ENCODE results near the gene SPNS3.

DNA sequence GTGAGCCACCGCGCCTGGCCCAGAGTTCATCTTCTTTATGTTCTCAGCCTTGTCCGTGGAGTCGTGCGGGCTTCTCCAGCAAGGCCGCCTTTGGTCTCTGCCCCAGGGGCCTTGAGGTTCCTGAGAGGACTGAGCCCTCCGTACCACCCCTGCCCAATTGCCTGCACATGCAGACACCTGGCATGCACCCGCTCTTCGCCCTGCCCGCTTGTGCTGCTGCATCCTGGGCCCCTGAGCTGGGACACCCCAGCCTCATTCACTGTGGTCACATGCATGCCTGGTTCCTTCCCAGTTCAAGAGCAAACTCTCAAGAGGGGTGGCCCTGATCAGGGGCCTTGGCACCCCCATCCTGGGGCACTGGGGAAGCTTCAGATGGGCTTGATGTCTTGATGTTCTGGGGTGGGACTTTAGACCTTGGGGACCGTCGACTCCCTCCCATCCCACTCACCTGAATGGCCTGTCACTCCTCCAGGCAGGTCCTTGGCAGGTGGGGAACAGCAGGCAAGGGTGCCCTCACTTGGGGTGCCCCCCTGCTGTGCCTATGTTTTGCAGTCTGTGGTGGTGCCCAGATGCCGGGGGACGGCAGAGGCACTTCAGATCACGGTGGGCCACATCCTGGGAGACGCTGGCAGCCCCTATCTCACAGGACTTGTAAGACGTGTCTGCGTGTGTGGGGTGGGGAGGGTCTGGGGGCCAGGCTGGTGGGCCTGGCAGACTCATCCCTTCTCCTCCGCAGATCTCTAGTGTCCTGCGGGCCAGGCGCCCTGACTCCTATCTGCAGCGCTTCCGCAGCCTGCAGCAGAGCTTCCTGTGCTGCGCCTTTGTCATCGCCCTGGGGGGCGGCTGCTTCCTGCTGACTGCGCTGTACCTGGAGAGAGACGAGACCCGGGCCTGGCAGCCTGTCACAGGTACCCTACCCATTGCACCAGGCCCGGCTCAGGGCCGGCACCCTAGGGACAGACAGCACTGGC is 52.2 kb downstream of the SPNS3 start:
- TF ChIP-seq, protein P1, sequence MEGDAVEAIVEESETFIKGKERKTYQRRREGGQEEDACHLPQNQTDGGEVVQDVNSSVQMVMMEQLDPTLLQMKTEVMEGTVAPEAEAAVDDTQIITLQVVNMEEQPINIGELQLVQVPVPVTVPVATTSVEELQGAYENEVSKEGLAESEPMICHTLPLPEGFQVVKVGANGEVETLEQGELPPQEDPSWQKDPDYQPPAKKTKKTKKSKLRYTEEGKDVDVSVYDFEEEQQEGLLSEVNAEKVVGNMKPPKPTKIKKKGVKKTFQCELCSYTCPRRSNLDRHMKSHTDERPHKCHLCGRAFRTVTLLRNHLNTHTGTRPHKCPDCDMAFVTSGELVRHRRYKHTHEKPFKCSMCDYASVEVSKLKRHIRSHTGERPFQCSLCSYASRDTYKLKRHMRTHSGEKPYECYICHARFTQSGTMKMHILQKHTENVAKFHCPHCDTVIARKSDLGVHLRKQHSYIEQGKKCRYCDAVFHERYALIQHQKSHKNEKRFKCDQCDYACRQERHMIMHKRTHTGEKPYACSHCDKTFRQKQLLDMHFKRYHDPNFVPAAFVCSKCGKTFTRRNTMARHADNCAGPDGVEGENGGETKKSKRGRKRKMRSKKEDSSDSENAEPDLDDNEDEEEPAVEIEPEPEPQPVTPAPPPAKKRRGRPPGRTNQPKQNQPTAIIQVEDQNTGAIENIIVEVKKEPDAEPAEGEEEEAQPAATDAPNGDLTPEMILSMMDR (IDR thresholded peaks at IDR 0.05), result no peak
- no peak for TF ChIP-seq EZH2 (IDR thresholded peaks at IDR 0.05; ENCODE audit: borderline replicate concordance, insufficient read depth, low read depth, low read length, poor library complexity, severe bottlenecking)

Measured in B cell (primary cell).